Medulla oblongata (tissue), 1 donor: ENCODE results near the gene SLCO1B3.
A peak's percentile ranks its signal among the peaks of the same experiment; 100 is the strongest.
"Not testable (repeated sequence)": the region's sequence is repeated elsewhere in the genome, so short reads cannot be mapped to it uniquely, and the experiment has no call there.

Source experiments
- DNase-seq: peaks from one replicate; pipeline ENCODE4 v3.0.0-alpha.2; 2015; ENCODE audit errors: extremely low spot score

The SLCO1B3 gene

DNA sequence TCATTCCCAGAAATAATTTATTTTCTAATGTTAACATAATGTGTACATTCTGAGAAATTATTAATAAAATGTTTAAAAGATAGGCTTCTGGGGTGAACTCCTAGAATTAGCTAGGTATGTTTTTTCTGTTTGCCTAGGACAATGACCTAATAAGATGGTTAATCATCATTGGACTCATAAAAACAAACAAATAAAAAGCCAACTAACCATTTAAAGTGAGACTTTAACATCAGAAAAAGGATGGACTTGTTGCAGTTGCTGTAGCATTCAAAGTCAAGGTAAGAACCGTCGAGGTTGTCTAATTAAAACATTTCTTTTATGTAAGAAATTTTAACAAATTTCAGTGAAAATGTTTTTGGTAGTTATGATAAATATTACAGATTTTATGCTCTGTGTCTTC, at the start of gene SLCO1B3:
Gene SLCO1B3 (plus strand): TSS at position 219 of the 400 bp plus-strand sequence. CDS start 5,034 bp downstream, outside the sequence.
- no peak for DNase-seq

GRCh38 chr12:20777420-20777819, 33.1 kb upstream of the SLCO1B3 start:
- DNase-seq: no peak

- no peak for DNase-seq
These were observed 31.5 kb upstream of the SLCO1B3 start for GRCh38 chr12:20778969-20779368.

DNA sequence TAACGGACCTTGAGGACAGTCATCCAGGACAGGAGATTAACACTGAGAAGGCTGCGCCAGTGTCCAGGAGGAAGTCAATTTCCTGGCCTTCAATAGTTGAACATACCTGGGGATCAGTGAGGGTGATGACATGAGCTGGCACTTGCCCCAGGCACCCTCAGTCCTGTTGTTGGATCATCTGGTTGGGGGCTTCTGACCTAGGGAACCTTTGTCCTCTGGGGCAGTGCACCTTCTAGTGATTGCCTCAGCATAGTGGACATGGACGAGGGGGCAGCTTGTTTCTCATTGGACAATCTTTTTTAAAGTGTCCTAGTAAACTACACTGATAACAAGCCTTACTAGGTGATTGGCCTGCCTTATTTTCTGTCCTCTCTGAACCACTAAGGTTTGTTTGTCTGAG, 30.5 kb upstream of the SLCO1B3 start:
- not testable (repeated sequence) for DNase-seq

GRCh38 chr12:20783796-20784357, 26.6 kb upstream of the SLCO1B3 start:
- not testable (repeated sequence) for DNase-seq

DNA sequence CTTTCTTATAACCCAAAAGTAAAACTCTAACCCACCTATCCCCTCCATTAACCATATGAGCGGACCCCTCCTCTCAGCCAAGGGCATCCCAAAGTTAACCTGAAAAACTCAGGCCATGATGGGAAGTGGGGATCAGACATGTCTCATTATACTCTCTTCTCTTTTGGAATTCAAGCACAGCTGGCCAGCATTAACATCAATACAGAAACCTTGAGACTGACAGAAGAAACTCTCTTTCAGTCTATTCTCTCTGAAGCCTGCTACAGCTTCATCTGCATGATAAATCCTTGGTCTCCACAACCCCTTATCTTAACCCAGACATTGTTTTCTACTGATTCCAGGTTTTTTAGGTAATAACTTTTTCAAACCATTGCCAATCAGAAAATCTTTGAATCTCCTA, 17.5 kb upstream of the SLCO1B3 start:
- no peak for DNase-seq

GRCh38 chr12:20798554-20798953, 12.0 kb upstream of the SLCO1B3 start:
- DNase-seq: peak; percentile 32

- DNase-seq: no peak
These were observed 10.3 kb upstream of the SLCO1B3 start for GRCh38 chr12:20800160-20800559.

DNA sequence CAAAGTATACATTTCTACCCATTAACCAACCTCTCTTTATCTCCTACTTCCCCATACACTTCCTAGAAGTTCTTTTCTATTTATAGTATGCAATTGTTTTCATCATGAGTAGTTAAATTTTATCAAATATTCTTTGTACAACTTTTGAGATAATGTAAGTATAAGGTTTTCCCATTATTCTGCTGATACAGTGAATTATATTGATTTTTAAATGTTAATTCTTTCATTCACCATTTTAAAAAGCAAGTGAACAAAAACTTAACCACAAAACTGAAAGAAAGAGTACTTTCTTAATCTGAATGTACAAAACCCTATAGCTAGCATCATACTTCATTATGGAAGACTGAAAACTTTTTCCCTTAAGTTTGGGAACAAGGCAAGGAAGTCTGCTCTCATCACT, 9.5 kb upstream of the SLCO1B3 start:
- DNase-seq: no peak

- no peak for DNase-seq
These were observed 4.6 kb upstream of the SLCO1B3 start for GRCh38 chr12:20805921-20806320.

- DNase-seq: no peak
These were observed 3.1 kb upstream of the SLCO1B3 start for GRCh38 chr12:20807192-20808080.

DNA sequence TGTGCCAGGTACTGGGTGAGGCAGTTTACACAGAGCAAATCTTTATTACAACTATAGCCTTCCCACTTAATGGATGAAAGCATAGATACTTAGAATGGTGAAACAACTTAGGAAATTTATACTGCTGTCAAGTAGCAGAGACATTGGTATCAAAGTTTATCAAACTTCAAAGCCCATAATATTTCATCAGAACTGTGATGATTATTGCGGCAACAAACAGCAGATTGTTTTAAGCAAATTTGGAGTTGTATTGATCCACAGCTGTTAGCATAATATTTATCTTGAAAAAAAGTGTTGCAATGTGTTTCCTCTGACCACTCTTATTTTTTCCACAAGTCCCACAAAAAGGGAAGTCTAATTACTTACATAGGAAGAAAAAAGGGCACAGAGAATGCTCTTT, 2.0 kb upstream of the SLCO1B3 start:
- DNase-seq: no peak

DNA sequence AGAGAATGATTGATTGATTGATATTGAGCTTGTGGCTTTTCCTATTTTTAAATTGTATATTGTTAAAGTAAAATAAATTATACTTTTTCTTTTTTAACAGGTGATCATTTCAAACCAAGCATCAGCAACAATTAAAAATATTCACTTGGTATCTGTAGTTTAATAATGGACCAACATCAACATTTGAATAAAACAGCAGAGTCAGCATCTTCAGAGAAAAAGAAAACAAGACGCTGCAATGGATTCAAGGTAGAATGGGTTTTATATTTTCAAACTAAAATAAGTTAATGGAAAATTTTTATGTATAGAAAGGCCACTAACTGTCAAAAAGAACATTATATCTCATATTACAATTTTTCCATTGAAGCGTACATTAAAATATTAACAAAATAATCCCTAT, 5.1 kb downstream of the SLCO1B3 start:
- DNase-seq: no peak

GRCh38 chr12:20822415-20822814, 11.9 kb downstream of the SLCO1B3 start:
- no peak for DNase-seq

GRCh38 chr12:20822925-20823324, 12.4 kb downstream of the SLCO1B3 start:
- no peak for DNase-seq

DNA sequence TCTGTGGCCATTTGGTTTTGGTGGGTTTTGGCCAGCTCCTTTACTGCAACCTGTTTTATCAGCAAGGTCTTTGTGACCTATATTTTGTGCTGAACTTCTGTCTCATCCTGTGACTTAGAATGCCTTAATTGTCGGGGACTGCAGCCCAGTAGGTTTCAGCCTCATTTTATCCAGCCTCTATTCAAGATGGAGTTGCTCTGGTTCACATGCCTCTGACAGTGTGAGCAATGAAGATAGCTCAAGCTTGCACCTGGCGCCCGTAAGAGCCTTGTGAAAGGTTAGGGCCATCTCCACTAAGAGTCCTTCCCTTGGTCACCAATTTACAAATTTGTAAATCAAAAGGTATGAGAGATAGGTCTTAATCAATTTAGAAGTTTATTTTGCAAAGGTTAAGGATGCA, 19.4 kb downstream of the SLCO1B3 start:
- no peak for DNase-seq

DNA sequence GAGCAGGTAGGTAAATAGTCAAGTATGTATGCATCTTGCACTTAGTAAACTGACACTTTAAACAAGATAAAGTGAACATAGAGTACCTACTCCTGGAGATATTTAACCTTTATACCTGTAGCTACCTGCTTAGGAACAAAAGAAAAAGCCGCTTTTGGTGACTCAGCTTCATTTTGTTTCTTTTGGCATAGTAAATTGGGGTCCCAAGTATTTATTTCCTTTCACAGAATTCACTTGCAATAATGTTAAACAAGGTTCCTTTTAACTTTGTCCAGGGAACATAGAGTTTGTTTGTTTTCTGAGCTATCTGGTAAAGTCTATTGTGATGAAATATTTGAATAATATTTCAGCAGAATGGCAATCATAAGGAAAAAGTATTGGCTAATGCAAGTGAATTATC, 20.0 kb downstream of the SLCO1B3 start:
- DNase-seq: no peak

- peak; percentile 5 for DNase-seq
These were observed 22.4 kb downstream of the SLCO1B3 start for GRCh38 chr12:20832911-20833310.

DNA sequence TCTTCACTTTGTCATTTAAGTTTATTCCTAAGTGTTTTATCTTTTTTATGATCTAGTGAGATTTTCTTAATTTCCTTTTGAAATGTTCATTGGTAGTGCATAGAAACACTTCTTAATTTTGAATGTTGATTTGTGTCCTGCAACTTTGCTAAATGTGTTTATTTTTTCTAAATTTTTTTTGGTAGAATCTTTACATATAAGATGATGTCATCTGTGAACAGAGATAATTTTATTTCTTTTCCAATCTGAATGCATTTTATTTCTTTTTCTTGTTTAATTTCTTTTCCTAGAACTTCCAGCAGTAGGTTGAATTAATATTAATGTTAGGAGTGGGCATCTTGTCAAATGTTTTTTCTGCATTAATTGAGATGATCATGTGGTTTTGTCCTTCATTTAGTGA, 42.1 kb downstream of the SLCO1B3 start:
- DNase-seq: no peak

- no peak for DNase-seq
These were observed 52.6 kb downstream of the SLCO1B3 start for GRCh38 chr12:20863056-20863455.

GRCh38 chr12:20865873-20866272, 55.4 kb downstream of the SLCO1B3 start:
- DNase-seq: no peak

DNA sequence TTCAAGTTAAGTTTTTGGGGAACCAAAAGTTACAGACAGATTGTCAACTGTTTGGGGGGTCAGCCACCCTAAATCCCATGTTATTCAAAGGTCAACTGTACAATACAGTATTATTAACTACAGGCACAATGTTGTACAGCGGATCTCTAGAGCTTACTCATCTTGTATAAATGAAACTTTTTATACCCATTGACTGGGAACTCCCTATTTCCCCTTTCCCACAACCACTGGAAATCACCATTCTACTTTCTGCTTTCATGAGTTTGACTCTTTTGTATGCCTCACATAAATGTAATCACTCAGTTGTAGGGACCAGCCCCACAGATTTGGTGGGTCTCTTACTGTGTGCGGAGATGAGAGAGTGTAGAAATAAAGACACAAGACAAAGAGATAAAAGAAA, 57.8 kb downstream of the SLCO1B3 start:
- no peak for DNase-seq

DNA sequence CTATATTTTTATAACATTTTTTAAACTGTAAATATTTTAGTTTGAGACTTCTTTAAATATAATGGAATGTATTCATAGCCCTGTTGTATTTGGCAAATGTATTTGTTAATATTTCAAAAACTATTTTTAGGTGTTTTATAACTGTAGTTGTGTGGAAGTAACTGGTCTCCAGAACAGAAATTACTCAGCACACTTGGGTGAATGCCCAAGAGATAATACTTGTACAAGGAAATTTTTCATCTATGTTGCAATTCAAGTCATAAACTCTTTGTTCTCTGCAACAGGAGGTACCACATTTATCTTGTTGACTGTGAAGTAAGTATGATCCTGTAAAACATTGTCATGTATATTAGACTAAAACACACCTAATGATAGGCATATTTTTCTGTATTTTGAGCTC, 72.8 kb downstream of the SLCO1B3 start:
- DNase-seq: no peak
